BLaER1 treated with 17β-estradiol and CSF1 and Interleukin-3, amounts not matched to agents 10 nM and 100 nM (cell line): ENCODE measurements around the gene MYOZ3.

ENCODE experiments used
- H3K27ac ChIP-seq, 11 experiments: shearing (Covaris generic); formaldehyde crosslinking; 2 replicates each; pipeline ENCODE4 v1.8.1; 2022
- H3K27me3 ChIP-seq, 11 experiments: shearing (Covaris generic); formaldehyde crosslinking; 2 replicates each; pipeline ENCODE4 v1.8.1; 2022
- H3K36me3 ChIP-seq, 11 experiments: shearing (Covaris generic); formaldehyde crosslinking; 2 replicates each; pipeline ENCODE4 v1.8.1; 2022
- H3K4me1 ChIP-seq, 10 experiments: shearing (Covaris generic); formaldehyde crosslinking; 2 replicates each; pipeline ENCODE4 v1.8.1; 2022
- H3K4me2 ChIP-seq, 11 experiments: shearing (Covaris generic); formaldehyde crosslinking; 2 replicates each; pipeline ENCODE4 v1.8.1; 2022
- H3K4me3 ChIP-seq, 10 experiments: shearing (Covaris generic); formaldehyde crosslinking; 2 replicates each; pipeline ENCODE4 v1.8.1; 2022
- H3K9ac ChIP-seq, 11 experiments: shearing (Covaris generic); formaldehyde crosslinking; 2 replicates each; pipeline ENCODE4 v1.8.1; 2022
- H3K9me3 ChIP-seq, 11 experiments: shearing (Covaris generic); formaldehyde crosslinking; replicated peaks in 1 of 11; 2 replicates each; pipeline ENCODE4 v1.8.1; 2022
- H4K20me1 ChIP-seq, 11 experiments: shearing (Covaris generic); formaldehyde crosslinking; 2 replicates each; pipeline ENCODE4 v1.8.1; 2022
- Cebpa-rat ChIP-seq, 11 experiments: shearing (Covaris generic); IDR thresholded peaks; 2 replicates each; pipeline ENCODE4 v1.8.1; 2022

Gene MYOZ3

GRCh38 chr5:150661086-150661485 is at the start of gene MYOZ3:
Gene MYOZ3, plus strand, starts transcription at chr5:150661251. Its CDS starts 1,691 bp downstream, at chr5:150662942.
- no peak for TF ChIP-seq Cebpa-rat (IDR thresholded peaks at IDR 0.05)
- Histone ChIP-seq H3K9me3 (no peaks in the 10 kb centered on the region), H3K27ac (no peak within 1 kb of the TSS), H3K27me3 (peaks cover 0 to 3% (median 0%) of the 10 kb centered on the region in 11 experiments; a peak in 3 of 22 replicates), H4K20me1 (no peaks in the 10 kb centered on the region; a peak in 1 of 22 replicates), H3K4me3 (no peak within 1 kb of the TSS), H3K4me1 (peaks cover 0 to 10% (median 4%) of the 10 kb centered on the region in 10 experiments; a peak in 11 of 20 replicates), H3K4me2 (no peak within 1 kb of the TSS), H3K9ac (no peak within 1 kb of the TSS), H3K36me3 (no peaks in the 10 kb centered on the region)

GRCh38 chr5:150612405-150612804 is 48.6 kb upstream of the MYOZ3 start:
- Histone ChIP-seq H3K36me3 (no peaks in the 10 kb centered on the region), H3K4me1 (peaks cover 28 to 99% (median 80%) of the 10 kb centered on the region in 10 experiments), H3K27ac (no peak overlapping the region), H3K9ac (no peak overlapping the region), H3K9me3 (no peaks in the 10 kb centered on the region), H4K20me1 (no peaks in the 10 kb centered on the region), H3K4me3 (no peak overlapping the region), H3K27me3 (peaks cover 0 to 12% (median 0%) of the 10 kb centered on the region in 11 experiments; a peak in 3 of 22 replicates), H3K4me2 (peak overlapping the region in 5 of 11 experiments; percentile 4 to 93 (median 73); a peak in 7 of 22 replicates)
- no peak for TF ChIP-seq Cebpa-rat (IDR thresholded peaks at IDR 0.05)

GRCh38 chr5:150612905-150613670 is 48.0 kb upstream of the MYOZ3 start:
- Histone ChIP-seq H3K9ac (no peak overlapping the region), H3K4me1 (peaks cover 28 to 100% (median 84%) of the 10 kb centered on the region in 10 experiments), H3K36me3 (no peaks in the 10 kb centered on the region), H4K20me1 (no peaks in the 10 kb centered on the region), H3K4me3 (no peak overlapping the region), H3K27ac (no peak overlapping the region), H3K4me2 (peak overlapping the region in 7 of 11 experiments; percentile 73 to 93 (median 81); a peak in 8 of 22 replicates), H3K9me3 (no peaks in the 10 kb centered on the region), H3K27me3 (peaks cover 0 to 12% (median 0%) of the 10 kb centered on the region in 11 experiments; a peak in 3 of 22 replicates)
- no peak for TF ChIP-seq Cebpa-rat (IDR thresholded peaks at IDR 0.05)

GRCh38 chr5:150613991-150614660 is 46.9 kb upstream of the MYOZ3 start:
- peak overlapping the region in 10 of 11 experiments; percentile 64 to 93 (median 81); a peak in 19 of 22 replicates for H3K4me2 ChIP-seq
- peak overlapping the region in 3 of 11 experiments; percentile 29 to 55 (median 43); a peak in 3 of 22 replicates for H3K27ac ChIP-seq
- H3K9ac ChIP-seq: no peak overlapping the region
- peaks cover 0 to 12% (median 0%) of the 10 kb centered on the region in 11 experiments; a peak in 3 of 22 replicates for H3K27me3 ChIP-seq
- no peaks in the 10 kb centered on the region for H4K20me1 ChIP-seq
- no peaks in the 10 kb centered on the region for H3K36me3 ChIP-seq
- H3K9me3 ChIP-seq: no peaks in the 10 kb centered on the region
- no peak for TF ChIP-seq Cebpa-rat (IDR thresholded peaks at IDR 0.05)
- peaks cover 35 to 100% (median 84%) of the 10 kb centered on the region in 10 experiments for H3K4me1 ChIP-seq
- no peak overlapping the region for H3K4me3 ChIP-seq

GRCh38 chr5:150614661-150615060 is 46.4 kb upstream of the MYOZ3 start:
- no peak for TF ChIP-seq Cebpa-rat (IDR thresholded peaks at IDR 0.05)
- no peaks in the 10 kb centered on the region for H3K36me3 ChIP-seq
- H4K20me1 ChIP-seq: no peaks in the 10 kb centered on the region
- peak overlapping the region in 7 of 11 experiments; percentile 3 to 54 (median 38); a peak in 6 of 22 replicates for H3K9ac ChIP-seq
- H3K27me3 ChIP-seq: peaks cover 0 to 17% (median 0%) of the 10 kb centered on the region in 11 experiments; a peak in 3 of 22 replicates
- peak overlapping the region; percentile 60 to 93 (median 81) for H3K4me2 ChIP-seq
- H3K9me3 ChIP-seq: no peaks in the 10 kb centered on the region
- H3K4me3 ChIP-seq: no peak overlapping the region; a peak in 1 of 20 replicates
- peak overlapping the region in 5 of 11 experiments; percentile 0 to 55 (median 29); a peak in 6 of 22 replicates for H3K27ac ChIP-seq
- H3K4me1 ChIP-seq: peaks cover 40 to 100% (median 87%) of the 10 kb centered on the region in 10 experiments

- no peak for TF ChIP-seq Cebpa-rat (IDR thresholded peaks at IDR 0.05)
- H3K27me3 ChIP-seq: peaks cover 0 to 21% (median 0%) of the 10 kb centered on the region in 11 experiments; a peak in 4 of 22 replicates
- H3K9me3 ChIP-seq: no peaks in the 10 kb centered on the region
- H4K20me1 ChIP-seq: no peaks in the 10 kb centered on the region
- peaks cover 38 to 100% (median 87%) of the 10 kb centered on the region in 10 experiments for H3K4me1 ChIP-seq
- H3K4me2 ChIP-seq: peak overlapping the region; percentile 60 to 93 (median 81)
- H3K4me3 ChIP-seq: peak overlapping the region in 3 of 10 experiments; percentile 9 to 42 (median 33); a peak in 3 of 20 replicates
- H3K9ac ChIP-seq: peak overlapping the region in 8 of 11 experiments; percentile 3 to 54 (median 26); a peak in 8 of 22 replicates
- H3K36me3 ChIP-seq: no peaks in the 10 kb centered on the region
- peak overlapping the region in 6 of 11 experiments; percentile 0 to 55 (median 34); a peak in 7 of 22 replicates for H3K27ac ChIP-seq
Measured at GRCh38 chr5:150615141-150615699, 45.8 kb upstream of the MYOZ3 start.

- H3K9ac ChIP-seq: peak overlapping the region in 2 of 11 experiments; percentile 43 to 54; a peak in 2 of 22 replicates
- no peaks in the 10 kb centered on the region for H4K20me1 ChIP-seq
- peak overlapping the region in 3 of 11 experiments; percentile 29 to 55 (median 43); a peak in 4 of 22 replicates for H3K27ac ChIP-seq
- H3K27me3 ChIP-seq: peaks cover 0 to 21% (median 0%) of the 10 kb centered on the region in 11 experiments; a peak in 4 of 22 replicates
- H3K4me2 ChIP-seq: peak overlapping the region; percentile 60 to 93 (median 81)
- no peak overlapping the region for H3K4me3 ChIP-seq
- H3K9me3 ChIP-seq: no peaks in the 10 kb centered on the region
- TF ChIP-seq Cebpa-rat (IDR thresholded peaks at IDR 0.05): no peak
- no peaks in the 10 kb centered on the region for H3K36me3 ChIP-seq
- H3K4me1 ChIP-seq: peaks cover 36 to 100% (median 89%) of the 10 kb centered on the region in 10 experiments
Measured at GRCh38 chr5:150616024-150616470, 45.0 kb upstream of the MYOZ3 start.

GRCh38 chr5:150616506-150616905 is 44.5 kb upstream of the MYOZ3 start:
- no peaks in the 10 kb centered on the region for H3K9me3 ChIP-seq
- H3K36me3 ChIP-seq: no peaks in the 10 kb centered on the region
- H3K27ac ChIP-seq: peak overlapping the region in 2 of 11 experiments; percentile 43 to 55; a peak in 2 of 22 replicates
- peaks cover 36 to 100% (median 92%) of the 10 kb centered on the region in 10 experiments for H3K4me1 ChIP-seq
- H3K9ac ChIP-seq: peak overlapping the region in 2 of 11 experiments; percentile 43 to 54; a peak in 1 of 22 replicates
- peaks cover 0 to 21% (median 0%) of the 10 kb centered on the region in 11 experiments; a peak in 4 of 22 replicates for H3K27me3 ChIP-seq
- H3K4me3 ChIP-seq: no peak overlapping the region
- no peaks in the 10 kb centered on the region for H4K20me1 ChIP-seq
- TF ChIP-seq Cebpa-rat (IDR thresholded peaks at IDR 0.05): no peak
- peak overlapping the region; percentile 60 to 93 (median 81); a peak in 19 of 22 replicates for H3K4me2 ChIP-seq
